Stimulated activated naive CD8-positive, alpha-beta T cell treated with anti-CD3 and anti-CD28 coated beads, Interleukin-15, Interleukin-2, amounts not matched to agents 100 U/mL and 50 U/mL, for 24 hours (primary cell): ENCODE data around the gene L3HYPDH.
A peak's percentile ranks its signal among the peaks of the same experiment; 100 is the strongest.

ENCODE experiments used
- ATAC-seq: fragments of 150-1000 bp; cut with Tn5 transposase; one replicate; pipeline ENCODE4 v1.10.0; 2021
- DNase-seq: peaks from one replicate; pipeline ENCODE4 v3.0.0; 2021

Gene L3HYPDH

GRCh38 chr14:59483819-59484638 is at the start of gene L3HYPDH, which contains the start of gene JKAMP:
Gene L3HYPDH, minus strand, starts transcription at chr14:59484408. Its CDS starts 92 bp downstream, at chr14:59484316.
Gene JKAMP, plus strand, starts transcription at chr14:59484517. Its CDS starts 73 bp downstream, at chr14:59484590.
- DNase-seq (peak; percentile 99), ATAC-seq (peak; percentile 96)

- DNase-seq: no peak
- ATAC-seq: no peak
These were observed 48.2 kb upstream of the L3HYPDH start for GRCh38 chr14:59532419-59532818.

DNA sequence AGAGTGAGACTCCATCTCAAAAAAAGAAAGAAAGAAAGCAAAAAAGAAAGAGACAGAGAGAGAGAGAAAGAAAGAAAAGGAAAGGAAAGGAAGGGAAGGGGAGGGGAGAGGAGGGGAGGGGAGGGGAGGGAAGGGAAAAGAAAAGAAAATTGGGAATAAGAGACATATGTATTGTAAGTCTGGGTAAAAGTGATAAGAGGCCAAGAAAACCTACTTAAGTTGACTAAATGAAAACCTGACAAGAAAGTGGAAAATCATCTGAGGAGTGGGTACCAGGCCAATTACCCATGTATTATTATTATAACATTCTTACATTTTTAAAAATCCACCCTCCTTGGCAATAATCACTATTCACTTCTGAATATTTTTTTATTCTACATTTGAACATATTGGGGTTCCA is 46.1 kb upstream of the L3HYPDH start:
- no peak for ATAC-seq
- DNase-seq: no peak

GRCh38 chr14:59529189-59529588 is 45.0 kb upstream of the L3HYPDH start:
- ATAC-seq (peak; percentile 28), DNase-seq (no peak)

DNA sequence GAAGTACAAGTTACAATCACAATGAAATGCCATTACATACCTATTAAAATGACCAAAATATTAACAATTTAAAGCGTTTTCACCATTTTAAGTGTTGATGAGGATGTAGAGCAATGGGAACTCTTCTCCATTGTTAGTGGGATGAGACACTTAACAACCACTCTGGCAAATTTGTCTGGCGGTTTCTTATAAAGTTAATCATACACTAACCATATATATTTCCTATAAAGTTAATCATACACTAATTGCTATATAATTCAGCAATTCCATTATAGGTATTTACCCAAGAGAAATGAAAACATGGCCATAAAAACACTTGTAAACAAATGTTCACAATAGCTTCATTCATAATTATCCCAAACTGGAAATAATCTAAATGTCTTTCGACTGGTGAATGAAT is 36.0 kb upstream of the L3HYPDH start:
- no peak for ATAC-seq
- DNase-seq: no peak

DNA sequence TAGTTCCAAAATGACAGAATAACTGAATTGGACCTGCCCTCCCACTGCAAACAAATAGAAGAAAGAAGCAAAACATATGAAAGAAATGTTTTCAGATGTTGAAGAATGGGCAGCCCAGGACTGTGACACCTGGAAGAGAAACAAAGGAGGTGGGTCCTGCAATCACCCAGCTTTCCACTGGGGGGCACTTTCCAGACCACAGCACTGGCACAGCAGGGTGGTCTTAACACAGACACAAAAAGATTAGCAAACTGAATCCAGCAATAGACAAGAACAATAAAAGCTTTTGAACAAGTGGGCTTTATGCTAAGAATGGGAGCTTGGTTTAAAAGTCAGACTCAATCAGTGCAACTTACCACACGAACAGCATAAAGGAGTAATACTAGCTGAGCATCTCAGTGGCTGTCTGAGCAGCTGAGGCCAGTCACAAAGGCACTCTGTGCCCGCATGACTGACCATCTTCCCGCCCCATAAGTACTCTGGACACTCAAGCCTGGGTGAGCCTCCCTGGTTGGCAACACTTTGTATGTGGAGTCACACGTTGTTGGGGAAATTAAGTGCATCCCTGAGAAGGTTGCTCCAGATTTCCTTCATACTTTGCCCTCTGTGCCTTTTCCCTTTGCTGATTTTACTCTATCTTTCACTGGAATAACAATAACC is 27.8 kb upstream of the L3HYPDH start:
- DNase-seq: peak; percentile 20
- ATAC-seq: no peak

DNA sequence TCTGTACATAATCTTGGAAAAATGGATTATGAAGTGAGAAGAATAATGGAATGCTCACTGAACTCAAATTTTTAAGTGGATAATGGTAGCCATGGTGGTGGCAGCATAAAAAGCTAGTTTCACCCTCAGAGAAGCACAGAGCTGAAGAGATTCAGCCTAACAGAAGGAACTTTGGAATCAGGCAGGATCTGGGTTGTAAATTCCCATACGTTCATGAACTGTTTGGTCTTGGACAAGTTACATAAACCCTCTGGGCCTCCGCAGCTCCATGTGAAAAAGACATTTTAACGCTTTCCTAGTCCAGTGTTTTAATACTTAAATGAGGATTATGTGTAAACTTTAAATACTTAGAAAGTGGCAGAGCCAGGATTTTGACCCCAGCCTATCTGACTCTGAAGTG is 26.8 kb upstream of the L3HYPDH start:
- DNase-seq (no peak), ATAC-seq (no peak)

DNA sequence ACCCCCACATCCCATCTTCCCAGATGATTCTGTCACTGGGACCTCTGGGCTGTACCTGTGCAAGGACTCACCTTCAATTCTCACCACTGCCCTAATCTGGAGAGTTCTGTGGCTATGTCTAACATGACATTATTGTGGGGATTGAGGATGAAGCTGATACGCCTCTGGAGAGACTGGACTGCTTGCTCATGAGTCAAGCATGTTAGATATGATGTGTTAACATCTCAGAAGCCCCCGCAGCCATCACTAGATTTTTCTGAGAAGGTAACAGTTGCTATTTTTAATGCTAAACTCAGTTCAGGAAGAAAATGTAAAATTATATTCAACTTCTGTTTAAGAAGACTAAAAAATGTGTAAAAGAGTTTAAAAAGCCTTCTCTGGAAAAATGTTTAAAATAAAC is 25.8 kb upstream of the L3HYPDH start:
- no peak for DNase-seq
- no peak for ATAC-seq

- DNase-seq (no peak), ATAC-seq (no peak)
These were observed 24.9 kb upstream of the L3HYPDH start for GRCh38 chr14:59509101-59509500.

- ATAC-seq (no peak), DNase-seq (no peak)
These were observed 23.5 kb upstream of the L3HYPDH start for GRCh38 chr14:59507752-59508103.

- peak; percentile 66 for ATAC-seq
These were observed 23.0 kb upstream of the L3HYPDH start for GRCh38 chr14:59507063-59507751.

DNA sequence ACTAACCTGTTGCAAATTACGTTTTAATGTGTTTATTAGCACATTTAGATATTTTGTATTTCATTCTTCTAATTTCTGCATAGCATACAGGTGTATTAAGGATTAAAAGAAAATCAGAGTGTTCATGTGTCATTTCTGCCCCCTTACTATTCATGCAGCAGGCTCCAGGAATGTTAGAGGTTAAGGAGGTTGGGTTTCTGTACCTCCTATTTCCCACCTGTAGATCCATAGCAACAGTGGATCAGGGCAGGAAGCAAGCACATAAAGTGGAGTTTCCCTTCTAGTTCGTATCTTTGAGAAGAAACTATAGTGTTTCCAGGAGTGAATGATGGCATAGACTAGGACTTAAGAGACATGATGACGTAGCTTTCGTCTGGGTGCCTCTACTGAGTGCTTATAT is 19.0 kb upstream of the L3HYPDH start:
- no peak for ATAC-seq

More at GRCh38 chr14:59507063-59507751, 23.0 kb upstream of the L3HYPDH start:
- DNase-seq: peak; percentile 57

DNA sequence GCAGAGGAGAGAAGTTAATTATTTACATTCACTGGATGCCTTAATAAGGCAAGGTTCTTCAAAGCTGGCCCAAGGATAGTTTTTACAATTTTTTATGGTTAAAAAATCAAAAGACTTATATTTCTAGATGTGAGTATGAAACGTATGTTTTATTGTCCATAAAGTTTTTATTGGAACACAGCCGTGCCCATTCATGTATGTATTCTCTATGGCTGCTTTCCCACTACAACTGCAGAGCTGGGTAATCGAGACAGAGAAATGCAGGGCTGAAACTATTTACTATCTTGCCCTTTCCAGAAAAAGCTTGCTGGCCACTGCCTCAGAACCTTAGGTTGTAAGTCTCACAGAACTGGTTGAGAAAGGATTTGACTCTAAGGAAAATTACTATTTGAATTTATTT is 16.5 kb upstream of the L3HYPDH start:
- ATAC-seq: no peak
- no peak for DNase-seq

More for the DNA sequence above, 19.0 kb upstream of the L3HYPDH start:
- DNase-seq: no peak

DNA sequence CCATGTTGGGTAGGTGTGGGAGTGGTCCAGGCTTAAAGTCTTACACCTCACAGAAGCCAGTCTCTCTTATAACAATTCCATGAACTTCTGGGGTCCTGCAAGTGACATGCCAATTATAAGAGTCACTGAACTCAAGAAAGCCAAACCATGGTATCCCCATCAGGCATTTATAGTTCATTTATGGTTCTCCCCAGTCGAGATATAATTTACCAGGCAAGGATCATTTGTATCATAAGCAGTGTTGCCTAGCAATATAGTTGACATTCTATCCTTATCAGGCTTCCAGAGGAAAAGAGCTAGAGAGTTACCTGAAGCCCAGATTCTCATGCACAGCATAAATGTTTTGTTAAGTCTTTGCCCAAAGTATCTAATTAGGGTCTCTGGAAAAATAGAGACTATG is 8.2 kb upstream of the L3HYPDH start:
- ATAC-seq (no peak), DNase-seq (no peak)

DNA sequence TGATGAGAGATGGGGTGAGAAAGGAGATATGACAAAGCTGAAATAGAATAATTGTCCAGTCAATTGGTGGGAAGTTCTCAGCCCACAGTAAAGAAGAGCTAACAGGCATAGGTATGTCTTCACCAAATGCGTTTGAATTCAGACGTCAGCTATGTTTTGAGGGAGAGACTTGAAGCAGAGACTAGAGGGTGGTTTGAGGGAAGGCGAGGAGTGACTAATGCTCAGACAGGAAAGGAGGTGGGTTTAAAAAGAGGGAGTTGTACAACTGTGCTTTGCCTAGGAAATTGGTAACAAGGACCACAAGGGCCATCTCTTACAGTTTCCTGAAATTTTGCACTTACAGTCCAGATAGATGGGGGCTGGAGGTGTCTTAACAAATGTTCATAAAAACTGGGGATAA is 6.5 kb upstream of the L3HYPDH start:
- ATAC-seq: no peak
- DNase-seq: no peak

DNA sequence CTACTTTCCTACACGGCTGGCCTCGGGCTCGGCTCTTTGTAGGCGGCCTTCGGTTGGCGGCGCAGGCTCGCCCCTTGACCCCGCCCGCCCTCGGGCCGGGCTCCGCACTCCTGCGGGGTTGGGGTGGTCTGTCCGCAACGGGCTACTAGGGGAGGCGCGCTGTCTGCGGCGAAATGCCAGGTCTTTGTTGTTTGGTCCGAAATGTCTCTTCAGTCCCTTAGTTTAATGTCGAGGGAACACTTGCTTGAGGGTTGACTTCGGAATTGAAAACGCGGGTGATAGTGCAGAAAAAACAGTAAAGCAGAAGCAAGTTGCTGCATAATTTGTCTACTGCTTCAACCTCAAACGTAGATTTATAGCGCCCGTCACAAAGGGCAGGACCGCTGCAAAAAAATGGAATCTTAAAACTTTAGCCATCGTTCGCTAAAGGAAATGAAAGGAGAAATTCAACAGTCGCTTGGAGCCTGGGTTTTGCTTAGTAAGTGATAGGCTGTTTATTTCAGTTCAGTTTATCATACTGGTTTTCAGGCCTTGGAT is 499 bp upstream of the L3HYPDH start:
- ATAC-seq (peak; percentile 54), DNase-seq (no peak)

DNA sequence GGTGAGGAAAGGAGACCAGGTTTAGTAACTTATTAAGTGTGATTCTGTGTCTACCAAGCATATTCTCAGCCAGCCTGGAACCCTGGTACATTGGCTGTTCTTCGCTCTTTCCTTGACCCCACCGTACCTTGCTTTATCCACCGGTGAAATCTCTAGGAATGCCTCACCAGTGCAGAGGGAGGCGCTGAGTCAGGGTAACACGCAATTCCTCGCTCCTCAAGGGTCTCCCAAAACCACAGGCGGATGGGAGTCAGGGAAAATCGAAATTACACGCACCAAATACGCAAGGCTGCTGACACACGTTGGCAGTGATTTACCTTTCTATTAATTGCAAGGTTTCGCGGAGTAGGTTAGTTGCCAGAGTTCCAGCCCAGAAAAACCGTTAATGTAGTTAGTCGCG is 845 bp downstream of the L3HYPDH start:
- no peak for ATAC-seq
- no peak for DNase-seq

- ATAC-seq (no peak), DNase-seq (no peak)
These were observed 1.5 kb downstream of the L3HYPDH start for GRCh38 chr14:59482541-59483331.

DNA sequence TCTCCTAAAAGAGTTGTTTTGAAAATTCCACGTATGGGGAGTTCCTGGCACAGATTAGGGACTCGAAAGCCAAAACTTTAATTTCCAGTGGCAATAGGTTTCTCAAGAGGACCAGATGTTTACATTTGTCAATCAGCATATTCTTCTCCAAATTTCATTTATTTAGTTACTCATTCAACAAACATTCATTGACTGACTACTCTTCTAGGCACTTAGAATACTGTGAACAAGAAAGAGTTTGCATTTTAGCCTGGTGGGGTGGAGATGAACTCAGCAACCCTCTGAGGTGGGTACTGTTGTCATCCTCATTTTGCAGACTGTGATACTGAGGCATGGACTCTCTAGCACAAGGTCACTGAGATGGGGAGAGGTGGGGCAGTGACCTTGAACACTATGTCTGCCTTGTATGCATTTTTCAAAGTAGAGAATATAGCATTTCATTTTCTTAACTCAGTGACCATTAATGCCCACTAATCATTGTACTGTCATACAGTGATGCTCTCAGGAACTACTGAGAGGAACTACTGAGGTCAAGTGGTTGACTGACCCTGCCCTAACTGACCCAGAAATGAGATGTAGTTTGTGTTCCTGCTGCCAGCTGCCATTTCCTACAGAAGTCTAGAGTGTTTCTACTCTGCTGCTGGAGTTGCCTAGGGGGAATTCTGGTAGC is 2.2 kb downstream of the L3HYPDH start:
- ATAC-seq (no peak), DNase-seq (no peak)

GRCh38 chr14:59481407-59481806 is 2.8 kb downstream of the L3HYPDH start:
- DNase-seq (no peak), ATAC-seq (no peak)

GRCh38 chr14:59480166-59480565 is 4.0 kb downstream of the L3HYPDH start:
- no peak for DNase-seq
- no peak for ATAC-seq
